CD8-positive, alpha-beta memory T cell (primary cell): Measurements from ENCODE around the gene CEP192. TPM values are rescaled to one million over a fixed set of nuclear protein-coding genes. Genes with fewer than 3 reads are reported as not detected.

ENCODE experiments used
- CTCF ChIA-PET: fragments of 350-600 bp; sonication (Branson Sonifier 250); formaldehyde crosslinking; loops from one replicate; lab custom pipeline; 2021; ENCODE audit warnings: antibody characterized with exemption; lab: Charles Lee
- POLR2A ChIA-PET: fragments of 350-600 bp; sonication (Branson Sonifier 250); formaldehyde crosslinking; loops from one replicate; lab custom pipeline; 2021; ENCODE audit warnings: antibody characterized with exemption; lab: Charles Lee
- DNase-seq, 5 donors: peaks; one replicate each; pipeline versions ENCODE4 v3.0.0 to v3.0.0-alpha.2; 2020 to 2022; ENCODE audit warnings: mixed read lengths in 1 of 5
- H3K27ac ChIP-seq: one replicate; pipeline ENCODE4 v1.7.0; 2013; ENCODE audit warnings: low read depth, mild to moderate bottlenecking, low read length, moderate library complexity
- H3K27me3 ChIP-seq: 2 replicates; pipeline ENCODE4 v1.7.0; 2013; ENCODE audit warnings: low read length, mild to moderate bottlenecking; ENCODE audit not compliant: insufficient read depth, poor library complexity, severe bottlenecking
- H3K36me3 ChIP-seq: 2 replicates; pipeline ENCODE4 v1.7.0; 2013; ENCODE audit warnings: mild to moderate bottlenecking, low read length, moderate library complexity; ENCODE audit not compliant: insufficient read depth
- H3K4me1 ChIP-seq: 2 replicates; pipeline ENCODE4 v1.7.0; 2013; ENCODE audit warnings: mild to moderate bottlenecking, low read length, moderate library complexity; ENCODE audit not compliant: insufficient read depth
- H3K4me3 ChIP-seq: 2 replicates; pipeline ENCODE4 v1.7.0; 2013; ENCODE audit warnings: mild to moderate bottlenecking, low read length
- H3K9me3 ChIP-seq: 2 replicates; pipeline ENCODE4 v1.7.0; 2013; ENCODE audit warnings: mild to moderate bottlenecking, low read length
- H3K27ac Mint-ChIP-seq, 8 donors: one replicate each; pipeline ENCODE4 v1.8.0; 2020 to 2021; ENCODE audit warnings: mixed read lengths in 8 of 8, mild to moderate bottlenecking in 6 of 8, inconsistent platforms in 3 of 8, moderate library complexity in 3 of 8
- H3K27me3 Mint-ChIP-seq, 2 donors: one replicate each; pipeline ENCODE4 v1.8.0; 2020 to 2021; ENCODE audit warnings: mixed read lengths in 2 of 2, mild to moderate bottlenecking in 1 of 2, moderate library complexity in 1 of 2
- H3K36me3 Mint-ChIP-seq, 3 donors: one replicate each; pipeline ENCODE4 v1.8.0; 2020 to 2021; ENCODE audit warnings: mixed read lengths in 3 of 3, inconsistent platforms in 1 of 3, mild to moderate bottlenecking in 1 of 3
- H3K4me1 Mint-ChIP-seq, 3 donors: one replicate each; pipeline ENCODE4 v1.8.0; 2020 to 2021; ENCODE audit warnings: mixed read lengths in 3 of 3, inconsistent platforms in 1 of 3, mild to moderate bottlenecking in 1 of 3
- H3K4me3 Mint-ChIP-seq, 7 donors: one replicate each; pipeline ENCODE4 v1.8.0; 2020 to 2021; ENCODE audit warnings: mixed read lengths in 7 of 7, mild to moderate bottlenecking in 6 of 7, moderate library complexity in 4 of 7, inconsistent platforms in 2 of 7
- H3K9me3 Mint-ChIP-seq, 5 donors: one replicate each; pipeline ENCODE4 v1.8.0; 2020 to 2022; ENCODE audit warnings: mixed read lengths in 5 of 5, mild to moderate bottlenecking in 3 of 5, moderate library complexity in 2 of 5, inconsistent platforms in 1 of 5
- polyA plus RNA-seq: library from polyadenylated mRNA; unstranded; fragments of 300-500 nt; fragmentation: Illumina TruSeq; gene quantifications from one replicate; pipeline ENCODE4 v1.2.3, GENCODE V29; 2021
- total RNA-seq, 2 experiments: library from RNA; stranded (reverse); gene quantifications; one replicate each; pipeline ENCODE4 v1.2.3, GENCODE V29; 2021

The CEP192 gene
- total and polyA plus RNA-seq, 3 experiments from 2014 or later: 6.5 to 24.3 (median 21.9) TPM

- Mint-ChIP-seq H3K4me1 (peaks cover 0 to 15% (median 9%) of the 10 kb centered on the region in 3 donors), H3K27me3 (no peaks in the 10 kb centered on the region), H3K36me3 (peaks cover 0 to 27% (median 3%) of the 10 kb centered on the region in 3 donors), H3K4me3 (no peak overlapping the region), H3K9me3 (no peaks in the 10 kb centered on the region), H3K27ac (peak overlapping the region in 5 of 8 donors; percentile 11 to 58 (median 48))
- no peak overlapping the region for H3K27ac ChIP-seq
- H3K27me3 ChIP-seq: no peaks in the 10 kb centered on the region
- no peaks in the 10 kb centered on the region for H3K4me1 ChIP-seq
- CTCF ChIA-PET: interaction anchor here (1.3 kb wide), 1 partner anchor 33 kb away, joined by 3 read pairs; no protein-coding TSS in a partner anchor
- no peak overlapping the region for H3K4me3 ChIP-seq
- no peaks in the 10 kb centered on the region for H3K9me3 ChIP-seq
- H3K36me3 ChIP-seq: no peaks in the 10 kb centered on the region
- no peak for DNase-seq
- POLR2A ChIA-PET: no interaction called here
Observed at GRCh38 chr18:13126966-13127598, 135.9 kb downstream of the CEP192 start.

- Mint-ChIP-seq H3K36me3 (peaks cover 0 to 15% (median 0%) of the 10 kb centered on the region in 3 donors), H3K27ac (peak overlapping the region in 4 of 8 donors; percentile 5 to 72 (median 28)), H3K9me3 (no peaks in the 10 kb centered on the region), H3K27me3 (peaks cover 0 to 4% of the 10 kb centered on the region in 2 donors), H3K4me3 (peak overlapping the region in 1 of 7 donors; percentile 44), H3K4me1 (peaks cover 11 to 21% (median 19%) of the 10 kb centered on the region in 3 donors)
- ChIA-PET POLR2A (no interaction called here), CTCF (no interaction called here)
- Histone ChIP-seq H3K27me3 (no peaks in the 10 kb centered on the region), H3K4me1 (no peaks in the 10 kb centered on the region), H3K27ac (no peak overlapping the region), H3K36me3 (no peaks in the 10 kb centered on the region), H3K9me3 (no peaks in the 10 kb centered on the region), H3K4me3 (no peak overlapping the region)
- no peak for DNase-seq
Observed at GRCh38 chr18:13131283-13131682, 140.1 kb downstream of the CEP192 start.

- Histone ChIP-seq H3K9me3 (no peaks in the 10 kb centered on the region), H3K4me1 (peaks cover 10% of the 10 kb centered on the region), H3K27me3 (no peaks in the 10 kb centered on the region), H3K36me3 (no peaks in the 10 kb centered on the region), H3K27ac (no peak overlapping the region), H3K4me3 (no peak overlapping the region)
- ChIA-PET POLR2A (no interaction called here), CTCF (interaction anchor here (1.4 kb wide), 1 partner anchor 25 kb away, joined by 4 read pairs; no protein-coding TSS in a partner anchor)
- Mint-ChIP-seq H3K27me3 (peaks cover 0 to 10% of the 10 kb centered on the region in 2 donors), H3K4me3 (peak overlapping the region in 6 of 7 donors; percentile 27 to 98 (median 86)), H3K27ac (peak overlapping the region in 3 of 8 donors; percentile 34 to 70 (median 59)), H3K4me1 (peaks cover 26 to 36% (median 36%) of the 10 kb centered on the region in 3 donors), H3K36me3 (peaks cover 0 to 12% (median 0%) of the 10 kb centered on the region in 3 donors), H3K9me3 (no peaks in the 10 kb centered on the region)
- no peak for DNase-seq
Observed at GRCh38 chr18:13134551-13135401, 143.6 kb downstream of the CEP192 start.

GRCh38 chr18:13136056-13136903 lies 145.1 kb downstream of the CEP192 start:
- Histone ChIP-seq H3K4me1 (peaks cover 10% of the 10 kb centered on the region), H3K27ac (no peak overlapping the region), H3K4me3 (peak overlapping the region; percentile 80), H3K27me3 (no peaks in the 10 kb centered on the region), H3K9me3 (no peaks in the 10 kb centered on the region), H3K36me3 (no peaks in the 10 kb centered on the region)
- peak overlapping the region in 7 of 8 donors; percentile 54 to 94 (median 78) for H3K27ac Mint-ChIP-seq
- H3K4me3 Mint-ChIP-seq: peak overlapping the region; percentile 81 to 98 (median 95)
- CTCF ChIA-PET: interaction anchor here (1.4 to 1.8 kb wide), 2 partner anchors 23 kb away, joined by 4 to 11 read pairs; no protein-coding TSS in a partner anchor
- peaks cover 0 to 10% of the 10 kb centered on the region in 2 donors for H3K27me3 Mint-ChIP-seq
- no peaks in the 10 kb centered on the region for H3K9me3 Mint-ChIP-seq
- DNase-seq: peak in 4 of 5 donors; percentile 24 to 83 (median 68)
- peaks cover 26 to 33% (median 31%) of the 10 kb centered on the region in 3 donors for H3K4me1 Mint-ChIP-seq
- H3K36me3 Mint-ChIP-seq: peaks cover 0 to 12% (median 0%) of the 10 kb centered on the region in 3 donors
- POLR2A ChIA-PET: interaction anchor here (0.7 to 2.4 kb wide), 5 partner anchors 89 to 476 kb away, joined by 3 to 11 read pairs (median 6); partner anchors contain the start of genes CEP192 and SEH1L

- H3K27ac Mint-ChIP-seq: peak overlapping the region; percentile 94 to 99 (median 95)
- no peaks in the 10 kb centered on the region for H3K36me3 ChIP-seq
- H3K27me3 ChIP-seq: no peaks in the 10 kb centered on the region
- DNase-seq: peak in 4 of 5 donors; percentile 27 to 72 (median 56)
- H3K27me3 Mint-ChIP-seq: peaks cover 0 to 10% of the 10 kb centered on the region in 2 donors
- H3K4me1 Mint-ChIP-seq: peaks cover 26 to 33% (median 31%) of the 10 kb centered on the region in 3 donors
- H3K4me3 Mint-ChIP-seq: peak overlapping the region; percentile 92 to 99 (median 98)
- peak overlapping the region; percentile 80 for H3K4me3 ChIP-seq
- ChIA-PET CTCF (interaction anchor here (1.8 kb wide), 1 partner anchor 23 kb away, joined by 11 read pairs; no protein-coding TSS in a partner anchor), POLR2A (interaction anchor here (0.7 to 2.4 kb wide), 8 partner anchors 45 to 760 kb away, joined by 3 to 17 read pairs (median 6); partner anchors contain the start of genes AFG3L2, CEP192, PTPN2 and SEH1L)
- peaks cover 10% of the 10 kb centered on the region for H3K4me1 ChIP-seq
- H3K9me3 Mint-ChIP-seq: no peaks in the 10 kb centered on the region
- peaks cover 0 to 12% (median 0%) of the 10 kb centered on the region in 3 donors for H3K36me3 Mint-ChIP-seq
- H3K27ac ChIP-seq: peak overlapping the region; percentile 45
- H3K9me3 ChIP-seq: no peaks in the 10 kb centered on the region
Observed at GRCh38 chr18:13136904-13137669, 145.9 kb downstream of the CEP192 start.

- Histone ChIP-seq H3K27me3 (no peaks in the 10 kb centered on the region), H3K36me3 (no peaks in the 10 kb centered on the region), H3K4me3 (peak overlapping the region; percentile 80), H3K27ac (peak overlapping the region; percentile 45), H3K4me1 (peaks cover 10% of the 10 kb centered on the region), H3K9me3 (no peaks in the 10 kb centered on the region)
- H3K4me3 Mint-ChIP-seq: peak overlapping the region; percentile 92 to 99 (median 98)
- peaks cover 0 to 12% (median 0%) of the 10 kb centered on the region in 3 donors for H3K36me3 Mint-ChIP-seq
- ChIA-PET POLR2A (interaction anchor here (1.0 to 2.4 kb wide), 7 partner anchors 46 to 761 kb away, joined by 3 to 17 read pairs (median 6); partner anchors contain the start of genes AFG3L2, CEP192, PTPN2 and SEH1L), CTCF (interaction anchor here (1.8 kb wide), 1 partner anchor 22 kb away, joined by 11 read pairs; no protein-coding TSS in a partner anchor)
- H3K27me3 Mint-ChIP-seq: peaks cover 0 to 12% of the 10 kb centered on the region in 2 donors
- H3K4me1 Mint-ChIP-seq: peaks cover 26 to 33% (median 31%) of the 10 kb centered on the region in 3 donors
- peak; percentile 26 to 84 (median 71) for DNase-seq
- peak overlapping the region; percentile 94 to 99 (median 95) for H3K27ac Mint-ChIP-seq
- peaks cover 0 to 6% (median 0%) of the 10 kb centered on the region in 5 donors for H3K9me3 Mint-ChIP-seq
Observed at GRCh38 chr18:13137670-13138419, 146.7 kb downstream of the CEP192 start.
